Activated CD4-positive, alpha-beta T cell treated with anti-CD3 and anti-CD28 coated beads for 36 hours (primary cell): Measurements from ENCODE around the gene CIB1. TPM values are rescaled to one million over a fixed set of nuclear protein-coding genes. Genes with fewer than 3 reads are reported as not detected.

Experiments
- ATAC-seq: fragments of 200-7000 bp; cut with Tn5 transposase; one replicate; pipeline ENCODE4 v1.10.0; 2021; ENCODE audit warnings: mild to moderate bottlenecking, moderate library complexity
- CTCF ChIA-PET: fragments of 350-600 bp; sonication (Branson Sonifier 250); formaldehyde crosslinking; loops from one replicate; lab custom pipeline; 2021; ENCODE audit warnings: antibody characterized with exemption; lab: Charles Lee
- POLR2A ChIA-PET: fragments of 350-600 bp; sonication (Branson Sonifier 250); formaldehyde crosslinking; loops from one replicate; lab custom pipeline; 2021; ENCODE audit warnings: antibody characterized with exemption, inconsistent platforms; lab: Charles Lee
- DNase-seq: peaks from one replicate; pipeline ENCODE4 v3.0.0-alpha.2; 2020
- H3K27ac Mint-ChIP-seq: one replicate; pipeline ENCODE4 v1.8.0; 2021; ENCODE audit warnings: mixed read lengths
- H3K27me3 Mint-ChIP-seq: one replicate; pipeline ENCODE4 v1.8.0; 2021; ENCODE audit warnings: mixed read lengths
- H3K36me3 Mint-ChIP-seq: one replicate; pipeline ENCODE4 v1.8.0; 2021; ENCODE audit warnings: low read depth, mixed read lengths
- H3K4me1 Mint-ChIP-seq: one replicate; pipeline ENCODE4 v1.8.0; 2021; ENCODE audit warnings: mixed read lengths
- H3K4me3 Mint-ChIP-seq: one replicate; pipeline ENCODE4 v1.8.0; 2021; ENCODE audit warnings: mild to moderate bottlenecking, moderate library complexity, mixed read lengths
- H3K9me3 Mint-ChIP-seq: one replicate; pipeline ENCODE4 v1.8.0; 2021; ENCODE audit warnings: low read depth, mixed read lengths
- intact Hi-C, 2 experiments: fragments of 100-400 bp; cut with DNase I in 1 of 2; cut with micrococcal nuclease in 1 of 2; formaldehyde crosslinking; loops; one replicate each; pipeline versions ENCODE4 v1.14.2 to v1.15.1; 2022 to 2024; cut with DNase I, micrococcal nuclease
- total RNA-seq, 2 experiments: library from RNA; stranded (reverse); gene quantifications; one replicate each; pipeline ENCODE4 v1.2.3, GENCODE V29; 2021

CIB1 gene
- total RNA-seq, 2 experiments from 2014 or later: 135 to 140 TPM

GRCh38 chr15:90184119-90184785 lies 49.5 kb downstream of the CIB1 start:
- intact Hi-C loops: loop anchor here in 1 of 2 experiments (1.0 kb wide), 2 partner anchors 19 to 49 kb away; partner anchors contain the start of gene CIB1
- Mint-ChIP-seq H3K4me1 (peaks cover 12% of the 10 kb centered on the region), H3K4me3 (peak overlapping the region; percentile 77), H3K36me3 (no peaks in the 10 kb centered on the region), H3K27ac (peak overlapping the region; percentile 64), H3K9me3 (no peaks in the 10 kb centered on the region), H3K27me3 (no peaks in the 10 kb centered on the region)
- CTCF ChIA-PET: interaction anchor here (0.5 to 0.6 kb wide), 2 partner anchors 14 to 165 kb away, joined by 3 read pairs; no protein-coding TSS in a partner anchor
- peak; percentile 61 for DNase-seq
- POLR2A ChIA-PET: no interaction called here
- ATAC-seq: peak; percentile 63

GRCh38 chr15:90181776-90182175 lies 52.0 kb downstream of the CIB1 start:
- CTCF ChIA-PET: interaction anchor here (0.7 kb wide), 1 partner anchor 9 kb away, joined by 3 read pairs; no protein-coding TSS in a partner anchor
- Mint-ChIP-seq H3K9me3 (no peaks in the 10 kb centered on the region), H3K4me1 (peaks cover 15% of the 10 kb centered on the region), H3K27me3 (no peaks in the 10 kb centered on the region), H3K4me3 (no peak overlapping the region), H3K27ac (no peak overlapping the region), H3K36me3 (no peaks in the 10 kb centered on the region)
- POLR2A ChIA-PET: no interaction called here
- ATAC-seq: no peak
- intact Hi-C loops: no loop called here
- DNase-seq: no peak

Other genes starting within 250 kb of the CIB1 start
- 10 to 100 TPM; 22.8 to 34.9 TPM for gene ZNF710, start 232.6 kb downstream of the CIB1 start, total RNA-seq
- gene IDH2, start 131.5 kb downstream of the CIB1 start, total RNA-seq: 100 to 1,000 TPM; 176 to 182 TPM
- gene SEMA4B, start 32.6 kb downstream of the CIB1 start, total RNA-seq: 10 to 100 TPM; 12.5 to 15.8 TPM
- 1 to 10 TPM; 5.6 to 6.6 TPM for gene GDPGP1, start 268 bp upstream of the CIB1 start, total RNA-seq
- under 1 TPM; 0.39 to 0.46 TPM for gene TTLL13, start 15.6 kb upstream of the CIB1 start, total RNA-seq
- gene NGRN, start 31.7 kb upstream of the CIB1 start, total RNA-seq: 10 to 100 TPM; 22.0 to 23.9 TPM
- 1 to 10 TPM; 1.5 to 2.0 TPM for gene ZNF774, start 118.3 kb upstream of the CIB1 start, total RNA-seq
- gene IQGAP1, start 154.3 kb upstream of the CIB1 start, total RNA-seq: 100 to 1,000 TPM; 181 to 334 TPM